PFSK-1 (cell line): Measurements from ENCODE around the gene IDH3A.

Source experiments
- FOXP2 ChIP-seq: optimal IDR thresholded peaks from 2 replicates; pipeline ENCODE3; 2011; ENCODE audit warnings: borderline replicate concordance, control low read depth, inconsistent platforms; ENCODE audit not compliant: insufficient read depth; ENCODE audit errors: extremely low read length, extremely low read depth
- POLR2AphosphoS5 ChIP-seq: IDR thresholded peaks from 2 replicates; pipeline ENCODE4 v1.6.1; 2012; ENCODE audit warnings: low read depth, mild to moderate bottlenecking, control low read depth, low read length, moderate library complexity
- REST ChIP-seq, 2 experiments: IDR thresholded peaks; 2 replicates each; pipeline versions ENCODE4 v1.6.1 to v1.8.0; 2011 to 2012; ENCODE audit warnings: low read depth in 2 of 2, low read length in 2 of 2, control low read depth in 1 of 2, inconsistent platforms in 1 of 2, mild to moderate bottlenecking in 1 of 2, moderate library complexity in 1 of 2; ENCODE audit not compliant: insufficient read depth in 1 of 2
- SIN3A ChIP-seq: IDR thresholded peaks from 2 replicates; pipeline ENCODE4 v1.6.1; 2012; ENCODE audit warnings: mild to moderate bottlenecking, low read length, moderate library complexity, borderline replicate concordance; ENCODE audit not compliant: insufficient read depth
- TAF1 ChIP-seq: IDR thresholded peaks from 2 replicates; pipeline ENCODE4 v1.6.1; 2012; ENCODE audit warnings: low read length, control low read depth, borderline replicate concordance; ENCODE audit not compliant: insufficient read depth

Gene IDH3A

GRCh38 chr15:78213425-78213750, 64.2 kb downstream of the IDH3A start:
- no peak for TF ChIP-seq FOXP2
- TF ChIP-seq TAF1 = no peak
- no peak for TF ChIP-seq POLR2AphosphoS5
- TF ChIP-seq SIN3A = no peak
- no peak for TF ChIP-seq REST (IDR thresholded peaks at IDR 0.05; ENCODE audit: insufficient read depth in 1 of 2, low read depth in 2 of 2, low read length in 2 of 2)

- TF ChIP-seq SIN3A = no peak
- TF ChIP-seq TAF1 = no peak
- no peak for TF ChIP-seq REST (IDR thresholded peaks at IDR 0.05; ENCODE audit: insufficient read depth in 1 of 2, low read depth in 2 of 2, low read length in 2 of 2)
- TF ChIP-seq POLR2AphosphoS5 = no peak
- TF ChIP-seq FOXP2 = no peak
These were observed 64.8 kb downstream of the IDH3A start for GRCh38 chr15:78213956-78214355.

- TF ChIP-seq POLR2AphosphoS5 = no peak
These were observed 67.3 kb downstream of the IDH3A start for GRCh38 chr15:78216276-78217104.

GRCh38 chr15:78220713-78221112, 71.6 kb downstream of the IDH3A start:
- TF ChIP-seq POLR2AphosphoS5 = no peak
- TF ChIP-seq REST (IDR thresholded peaks at IDR 0.05; ENCODE audit: insufficient read depth in 1 of 2, low read depth in 2 of 2, low read length in 2 of 2) = no peak
- no peak for TF ChIP-seq FOXP2
- TF ChIP-seq SIN3A = no peak
- no peak for TF ChIP-seq TAF1
